GM18502 (cell line): ENCODE measurements around the gene HNMT.
A peak's percentile ranks its signal among the peaks of the same experiment; 100 is the strongest.
"Not testable (repeated sequence)": the region's sequence is repeated elsewhere in the genome, so short reads cannot be mapped to it uniquely, and the experiment has no call there.

Source experiments
- ATAC-seq: cut with Tn5 transposase; IDR thresholded peaks from one replicate; pipeline ENCODE4 v1.9.1; 2021; ENCODE audit warnings: mild to moderate bottlenecking; ENCODE audit not compliant: unreplicated experiment, poor library complexity

HNMT gene

GRCh38 chr2:137964066-137964858 lies at the start of gene HNMT:
TSS of gene HNMT (plus strand) at chr2:137964473. CDS start at chr2:137964492, 19 bp downstream.
- ATAC-seq, result peak; percentile 43

GRCh38 chr2:137921105-137921880 lies 43.0 kb upstream of the HNMT start:
- ATAC-seq, result no peak

DNA sequence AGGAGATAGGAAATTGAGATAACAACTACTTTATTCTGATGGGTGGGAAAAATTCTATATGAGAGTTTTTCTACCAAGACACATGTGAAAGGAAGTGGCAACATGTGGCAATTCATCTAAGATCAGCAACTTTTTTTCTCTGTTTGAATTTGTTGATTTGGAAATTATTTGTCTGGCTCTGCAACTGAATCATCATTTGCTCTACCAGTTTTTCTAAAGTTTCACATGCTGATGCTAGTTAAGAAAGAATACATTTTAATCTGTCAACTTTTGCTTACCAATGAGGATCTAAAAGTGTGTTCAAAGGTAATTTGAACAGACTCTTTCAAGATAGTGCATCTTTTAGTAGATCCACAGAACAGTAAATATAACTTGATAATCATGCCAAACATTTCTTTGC lies 42.1 kb upstream of the HNMT start:
- not testable (repeated sequence) for ATAC-seq

DNA sequence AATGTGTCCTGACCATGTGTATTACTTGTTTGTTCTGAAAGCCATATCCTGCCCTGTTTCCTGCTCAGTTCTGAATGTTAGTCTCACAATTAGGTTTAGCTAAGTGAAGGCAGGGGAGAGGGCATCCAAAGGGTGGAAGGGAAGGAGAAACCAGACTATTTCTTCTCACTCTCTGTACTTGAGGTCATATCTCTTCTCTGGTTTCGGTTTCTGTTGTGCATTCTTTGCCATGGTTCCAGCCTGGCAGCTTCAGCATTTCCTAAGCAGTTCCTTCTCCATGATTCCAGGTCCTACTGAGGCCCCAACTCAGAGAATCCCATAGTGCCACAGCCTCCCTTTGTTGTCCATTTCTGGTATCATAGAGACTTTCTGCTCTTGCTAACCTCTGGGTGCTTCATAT lies 40.3 kb upstream of the HNMT start:
- ATAC-seq, result no peak

DNA sequence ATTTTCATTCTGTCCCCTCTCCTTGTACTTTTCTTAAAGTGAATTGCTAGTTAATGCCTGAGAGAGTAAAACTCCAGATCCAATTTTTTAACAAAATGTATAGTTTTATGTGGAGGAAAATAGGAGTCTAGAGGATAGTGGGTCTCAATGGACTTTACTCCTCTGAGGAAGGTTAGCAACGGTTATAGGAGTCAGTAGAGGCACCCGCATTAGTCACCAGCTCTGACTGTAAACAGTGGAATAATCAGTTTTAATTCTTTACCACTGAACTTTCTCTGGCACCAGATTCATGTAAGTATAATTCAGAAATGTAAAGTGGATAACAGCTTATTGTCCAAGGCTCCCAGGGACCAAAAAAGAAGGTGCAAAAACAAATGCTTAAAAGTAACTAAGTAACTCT lies 38.7 kb upstream of the HNMT start:
- ATAC-seq, result no peak

GRCh38 chr2:137927846-137928245 lies 36.4 kb upstream of the HNMT start:
- no peak for ATAC-seq

DNA sequence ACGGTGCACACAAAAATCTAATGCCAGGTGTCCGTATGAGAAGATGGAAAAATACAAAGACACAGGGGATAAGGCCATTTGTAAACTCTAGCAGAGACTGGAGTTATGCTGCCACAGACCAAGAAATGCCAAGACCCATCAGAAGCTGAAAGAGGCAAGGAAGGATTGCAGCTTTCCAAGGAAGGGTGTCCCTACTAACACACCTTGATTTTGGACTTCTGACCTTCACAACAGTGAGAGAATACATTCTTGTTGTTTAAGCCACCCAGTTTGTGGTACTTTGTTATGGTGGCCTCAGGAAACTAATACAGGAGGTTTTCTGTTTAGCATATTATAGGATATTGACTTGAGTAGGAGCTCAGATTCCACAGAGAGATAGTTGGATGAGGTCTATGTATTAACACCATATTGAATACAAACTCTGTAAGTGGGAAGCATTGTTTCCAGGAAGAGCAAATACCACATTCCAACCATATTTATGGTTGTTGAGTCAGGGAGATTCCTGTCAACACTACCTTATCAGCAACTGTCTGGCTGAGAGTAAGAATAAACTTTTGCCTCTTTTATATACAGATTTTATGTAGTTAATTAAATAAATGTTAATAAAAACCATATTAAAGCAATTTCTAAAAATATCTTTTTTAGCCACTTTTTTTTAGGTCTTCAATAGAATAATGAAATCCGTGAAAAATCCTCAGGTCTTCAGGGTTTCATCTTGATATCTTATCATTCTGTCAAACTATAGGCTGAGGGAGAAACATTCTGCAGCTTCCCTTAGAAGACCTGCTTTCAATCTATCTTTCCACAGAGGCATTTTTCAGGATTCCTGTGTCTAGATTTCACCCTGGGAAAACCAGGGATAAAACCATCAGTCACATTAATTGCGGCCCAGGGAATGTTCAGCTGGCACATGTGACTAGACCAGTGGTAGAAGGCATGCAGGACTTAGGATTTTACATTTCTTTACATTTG lies 35.4 kb upstream of the HNMT start:
- ATAC-seq, result no peak

- ATAC-seq, result no peak
Observed at GRCh38 chr2:137929519-137929916, 34.8 kb upstream of the HNMT start.

DNA sequence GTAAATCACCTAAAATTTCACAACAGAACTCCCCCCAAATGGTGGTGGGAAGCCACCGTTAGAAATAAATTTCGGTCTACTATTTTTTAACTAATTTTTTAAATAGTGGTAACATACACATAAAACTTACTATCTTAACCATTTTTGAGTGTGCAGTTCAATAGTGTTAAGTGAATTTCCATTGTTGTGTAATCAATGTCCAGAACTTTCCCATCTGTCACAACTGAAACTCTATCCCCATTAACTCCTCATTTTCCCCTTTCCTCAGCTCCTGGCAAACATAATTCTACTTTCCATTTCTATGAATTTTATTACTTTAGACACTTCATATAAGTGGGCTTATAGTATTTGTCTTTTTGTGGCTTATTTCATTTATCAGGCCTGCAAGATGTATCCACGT lies 34.1 kb upstream of the HNMT start:
- ATAC-seq, result no peak

- no peak for ATAC-seq
Observed at GRCh38 chr2:137935591-137935990, 28.7 kb upstream of the HNMT start.

GRCh38 chr2:137937246-137937645 lies 27.0 kb upstream of the HNMT start:
- no peak for ATAC-seq

DNA sequence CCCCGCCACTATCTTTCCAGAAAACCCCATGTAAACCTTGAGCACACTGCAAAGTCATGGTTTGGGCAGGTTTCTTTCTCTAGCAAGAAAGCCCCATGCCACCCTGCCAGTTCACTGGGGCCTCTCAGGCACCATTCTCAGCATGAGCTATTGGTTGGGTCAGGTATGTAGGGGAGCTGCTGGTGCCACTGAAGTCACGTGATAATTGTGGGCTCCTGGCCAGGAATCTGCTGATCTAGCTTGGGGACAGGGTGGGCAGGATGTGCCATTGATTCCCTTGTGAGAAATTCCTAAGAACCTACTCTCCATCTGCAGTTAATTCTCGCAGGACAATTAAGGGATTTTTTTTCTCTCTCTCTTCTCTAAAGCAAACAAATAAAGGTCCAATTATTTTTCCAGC lies 26.5 kb upstream of the HNMT start:
- no peak for ATAC-seq

DNA sequence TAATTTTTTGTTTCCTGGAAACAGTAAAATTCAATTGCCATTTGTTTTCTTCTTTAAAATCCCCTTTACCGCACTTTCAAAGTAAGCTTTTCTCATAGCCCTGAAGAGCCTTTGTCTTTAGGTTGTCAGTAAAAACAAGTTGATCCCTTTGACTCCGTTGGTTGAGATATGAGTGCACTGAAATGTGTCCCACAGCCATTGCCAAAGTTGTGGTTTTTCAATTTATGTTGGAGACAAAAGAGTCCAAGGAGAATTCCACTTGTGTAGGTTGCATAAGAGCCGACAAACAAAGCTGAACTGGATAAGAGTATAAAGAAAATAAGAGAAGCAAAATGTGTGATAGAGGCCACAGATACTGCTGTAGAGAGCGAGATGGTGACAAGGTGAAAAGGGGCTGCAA lies 26.1 kb upstream of the HNMT start:
- ATAC-seq, result no peak

DNA sequence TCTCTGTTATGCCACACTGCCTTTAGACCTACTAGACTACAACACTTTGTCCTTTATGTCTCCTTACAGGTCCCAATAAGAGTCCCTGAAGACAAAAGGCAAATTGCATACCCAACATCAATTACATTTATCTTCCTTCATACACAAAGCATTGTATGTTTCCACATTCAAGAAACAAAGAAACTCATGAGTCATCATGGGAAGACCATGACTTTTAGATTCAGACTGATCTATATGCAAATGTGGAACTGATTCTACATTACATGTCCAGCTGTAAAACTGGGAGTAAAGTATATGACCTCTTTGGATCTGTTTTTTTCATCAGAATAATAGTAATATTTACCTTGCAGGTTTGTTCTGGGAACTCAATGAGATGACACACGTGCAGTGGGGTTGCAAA lies 25.2 kb upstream of the HNMT start:
- no peak for ATAC-seq

DNA sequence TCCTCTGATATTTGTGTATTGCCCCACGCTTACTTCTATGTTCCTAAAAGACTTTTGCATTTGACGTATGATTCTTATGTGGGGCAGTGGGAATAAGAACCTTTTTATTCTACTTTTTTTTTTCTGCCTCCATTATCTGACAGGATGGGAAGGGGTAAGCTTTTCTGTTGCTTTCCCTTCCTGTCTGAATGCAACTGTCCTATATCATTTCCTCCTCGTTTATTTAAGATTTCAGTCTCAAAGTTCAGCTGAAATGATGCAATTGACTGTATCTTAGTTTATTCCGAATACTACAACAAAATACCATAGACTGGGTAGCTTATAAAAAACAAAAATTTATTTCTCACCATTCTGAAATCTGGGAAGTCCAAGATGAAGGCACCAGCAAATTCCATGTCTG lies 24.1 kb upstream of the HNMT start:
- no peak for ATAC-seq

DNA sequence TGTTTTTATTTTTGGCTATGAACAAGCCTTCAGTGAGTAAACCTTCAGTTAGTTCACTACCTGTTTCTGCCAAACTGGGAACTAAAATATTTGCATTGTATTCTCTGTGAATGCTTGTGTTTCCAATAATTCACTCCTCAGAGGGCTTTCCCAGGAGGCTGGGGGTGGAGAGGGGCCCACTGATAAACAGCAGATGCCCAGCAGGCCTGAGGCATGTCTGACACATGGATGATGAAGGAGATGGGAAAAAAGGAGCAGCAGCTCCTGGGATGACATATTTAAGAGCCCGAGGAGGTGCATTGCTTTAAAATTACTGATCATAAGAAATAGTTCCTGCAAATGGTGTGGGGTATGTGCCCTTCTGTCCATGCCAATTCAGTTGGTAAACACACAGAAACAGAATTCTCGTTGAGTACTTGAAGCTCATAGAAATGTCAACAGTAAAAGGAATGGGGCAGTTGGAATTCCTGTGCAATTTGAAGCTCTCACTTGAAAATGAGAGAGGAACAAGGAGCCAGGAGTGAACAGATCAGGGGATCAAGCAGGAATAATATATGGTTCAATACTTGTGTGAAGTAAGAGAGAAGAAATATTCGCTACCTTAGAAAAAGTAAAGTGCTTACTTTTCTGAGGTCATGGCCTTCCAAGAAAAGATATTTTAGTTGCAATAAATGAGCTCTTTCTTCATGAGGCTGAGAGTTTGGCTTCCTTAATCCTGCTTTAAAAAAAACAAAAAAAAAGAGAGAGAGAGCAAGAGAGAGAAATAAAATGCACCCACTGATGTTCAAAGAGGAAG lies 22.0 kb upstream of the HNMT start:
- no peak for ATAC-seq

DNA sequence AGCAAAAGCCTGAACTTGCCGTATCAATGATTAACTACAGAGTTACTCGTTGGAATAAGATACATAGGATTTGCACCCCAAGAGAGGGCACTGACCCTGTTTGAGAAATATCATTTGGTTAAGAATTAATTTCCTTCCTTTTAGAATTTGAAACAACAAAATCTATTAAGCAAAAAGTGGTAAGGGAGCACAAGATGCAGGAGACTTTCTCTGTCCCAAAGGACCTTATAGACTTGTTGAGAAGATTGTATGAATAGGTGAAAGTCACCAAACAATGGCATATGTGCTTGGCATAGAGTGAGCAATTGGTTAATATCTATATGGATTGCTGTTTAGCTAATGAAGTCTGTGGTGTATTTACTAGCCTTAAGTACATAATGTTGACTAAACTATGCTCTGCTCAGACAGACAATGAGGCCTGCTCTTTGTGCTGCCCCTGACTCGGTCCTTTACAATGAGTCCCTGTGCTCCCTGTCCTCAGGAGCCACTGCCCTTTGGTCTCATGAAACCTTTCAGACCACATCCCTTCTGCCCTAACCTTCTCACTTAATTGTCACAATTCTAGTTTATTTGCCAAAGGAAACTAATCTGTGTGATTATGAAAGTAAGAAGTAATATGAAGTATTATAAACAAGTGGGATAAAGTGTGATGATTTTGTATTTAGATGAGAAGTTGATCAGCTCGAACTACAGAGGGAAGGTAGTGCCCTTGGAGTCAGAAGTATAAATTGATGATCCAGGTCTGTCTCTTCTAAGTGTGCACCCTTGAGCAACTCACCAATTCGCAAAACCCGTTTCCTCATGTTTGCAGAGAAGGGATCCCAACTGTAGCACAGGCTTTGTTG lies 21.2 kb upstream of the HNMT start:
- no peak for ATAC-seq

DNA sequence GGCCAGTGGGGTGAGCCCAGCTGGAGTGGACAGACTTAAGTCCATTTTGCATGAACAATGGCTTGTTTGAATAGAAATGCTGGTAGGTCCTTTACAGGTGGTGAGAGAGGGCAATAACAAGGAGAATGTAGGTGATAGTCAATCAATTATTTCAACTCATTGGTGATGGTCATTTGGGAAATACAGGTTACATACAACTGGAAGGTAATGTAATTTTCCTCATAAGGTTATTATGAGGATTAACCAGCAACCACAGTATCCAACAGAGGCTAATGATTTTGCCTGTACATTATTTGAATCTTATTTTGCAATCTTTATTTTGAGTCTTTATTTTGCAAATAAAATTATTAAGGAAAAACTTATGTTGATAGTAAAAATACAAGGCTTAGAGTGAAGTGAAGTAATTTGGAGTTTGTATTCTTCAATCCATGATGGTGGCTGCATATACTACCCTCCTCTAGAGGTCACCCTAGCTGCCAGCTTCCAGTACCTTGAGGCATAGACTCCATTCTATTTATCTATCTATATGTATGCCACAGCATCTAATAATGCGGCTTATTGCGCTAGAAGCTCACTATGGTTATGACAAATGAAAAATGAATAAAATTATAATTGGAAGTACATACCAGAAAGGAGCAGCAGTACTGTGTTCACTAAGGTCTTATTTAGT lies 20.5 kb upstream of the HNMT start:
- ATAC-seq, result no peak
